Body of pancreas (tissue), 4 donors: ENCODE results near the gene GRM4.

Experiments used
- CTCF ChIP-seq, 7 experiments: fragments of 450-650 bp in 4 of 7; fragments of 200-600 bp in 3 of 7; sonication (generic) in 3 of 7; IDR thresholded peaks; one replicate each; pipeline ENCODE4 v1.5.1; 2016 to 2019; ENCODE audit warnings: antibody characterized with exemption in 7 of 7
- POLR2A ChIP-seq, 3 donors: fragments of 450-650 bp; IDR thresholded peaks; one replicate each; pipeline ENCODE4 v1.6.1; 2016; ENCODE audit warnings: antibody characterized with exemption in 3 of 3, mild to moderate bottlenecking in 2 of 3

GRCh38 chr6:34157851-34158250 lies 12.0 kb upstream of the GRM4 start:
- TF ChIP-seq CTCF (IDR thresholded peaks at IDR 0.05), result no peak
- no peak for TF ChIP-seq POLR2A (IDR thresholded peaks at IDR 0.05)
